Measurements from ENCODE around the gene PARD3B.

- TF ChIP-seq POLR2A (IDR thresholded peaks at IDR 0.05; ENCODE audit: low read depth, low read length) (no peak), POLR2AphosphoS5 (IDR thresholded peaks at IDR 0.05; ENCODE audit: low read depth, low read length) (no peak)
Observed at GRCh38 chr2:205323929-205324328, 778.7 kb downstream of the PARD3B start.

Measured in GM12891 (cell line).